NCI-H510A treated with DMSO at 0.1 percent for 48 hours (cell line): Measurements from ENCODE around the gene CEP85L.

Experiments
- DNase-seq: peaks from one replicate; lab custom pipeline; 2025; lab: John Stamatoyannopoulos, UW

CEP85L gene

GRCh38 chr6:118651282-118652050, at the start of gene CEP85L:
CEP85L (minus strand) TSS chr6:118651591; CDS start chr6:118651269, 322 bp downstream.
- peak; percentile 78 for DNase-seq

GRCh38 chr6:118700531-118700930, 49.1 kb upstream of the CEP85L start:
- DNase-seq = no peak

- peak; percentile 81 for DNase-seq
Observed at GRCh38 chr6:118697554-118697953, 46.2 kb upstream of the CEP85L start.

- no peak for DNase-seq
Observed at GRCh38 chr6:118696271-118696670, 44.9 kb upstream of the CEP85L start.

GRCh38 chr6:118693562-118693961, 42.2 kb upstream of the CEP85L start:
- DNase-seq = no peak

- no peak for DNase-seq
Observed at GRCh38 chr6:118685823-118686449, 34.5 kb upstream of the CEP85L start.

- DNase-seq = no peak
Observed at GRCh38 chr6:118683881-118684872, 32.8 kb upstream of the CEP85L start.

GRCh38 chr6:118680452-118681095, 29.2 kb upstream of the CEP85L start:
- DNase-seq = no peak

GRCh38 chr6:118679327-118679901, 28.0 kb upstream of the CEP85L start:
- DNase-seq = no peak

- DNase-seq = no peak
Observed at GRCh38 chr6:118678866-118679265, 27.5 kb upstream of the CEP85L start.

GRCh38 chr6:118677193-118677592, 25.8 kb upstream of the CEP85L start:
- no peak for DNase-seq

GRCh38 chr6:118675225-118675624, 23.8 kb upstream of the CEP85L start:
- no peak for DNase-seq

GRCh38 chr6:118674772-118675171, 23.4 kb upstream of the CEP85L start:
- no peak for DNase-seq

GRCh38 chr6:118672678-118673077, 21.3 kb upstream of the CEP85L start:
- no peak for DNase-seq

GRCh38 chr6:118669561-118669960, 18.2 kb upstream of the CEP85L start:
- DNase-seq = no peak

GRCh38 chr6:118668761-118669385, 17.5 kb upstream of the CEP85L start:
- DNase-seq = no peak

- no peak for DNase-seq
Observed at GRCh38 chr6:118667988-118668387, 16.6 kb upstream of the CEP85L start.

GRCh38 chr6:118665011-118665410, 13.6 kb upstream of the CEP85L start:
- DNase-seq = no peak

- DNase-seq = no peak
Observed at GRCh38 chr6:118663993-118664985, 12.9 kb upstream of the CEP85L start.

GRCh38 chr6:118661831-118662230, 10.4 kb upstream of the CEP85L start:
- DNase-seq = no peak
